Measurements from ENCODE around the gene CUX1. TPM values are rescaled to one million over a fixed set of nuclear protein-coding genes. Genes with fewer than 3 reads are reported as not detected.
"Not testable (repeated sequence)": the region's sequence is repeated elsewhere in the genome, so short reads cannot be mapped to it uniquely, and the experiment has no call there.

The CUX1 gene
- total RNA-seq, 2 experiments from 2014 or later: 35.6 to 38.0 TPM

GRCh38 chr7:102050864-102051460 lies 233.5 kb downstream of the CUX1 start:
- Mint-ChIP-seq H3K9me3 (peaks cover 5% of the 10 kb centered on the region), H3K27me3 (no peaks in the 10 kb centered on the region), H3K36me3 (ENCODE audit: low read depth) (peaks cover 46% of the 10 kb centered on the region), H3K4me3 (no peak overlapping the region), H3K27ac (no peak overlapping the region), H3K4me1 (ENCODE audit: low read depth) (no peaks in the 10 kb centered on the region)
- no peak overlapping the region for H3K27ac ChIP-seq (ENCODE audit: low read depth in 1 of 2, low read length in 2 of 2)
- no peak overlapping the region for H3K4me3 ChIP-seq (ENCODE audit: low read length)
- POLR2A ChIA-PET: no interaction called here
- intact Hi-C loops (cut with DNase I, micrococcal nuclease): no loop called here
- H3K27me3 ChIP-seq (ENCODE audit: control insufficient read depth in 1 of 2, insufficient read depth in 2 of 2, low read length in 2 of 2): no peaks in the 10 kb centered on the region
- no peak for TF ChIP-seq CTCF (IDR thresholded peaks at IDR 0.05)
- no peaks in the 10 kb centered on the region for H3K4me1 ChIP-seq (ENCODE audit: insufficient read depth, low read length)
- ATAC-seq (ENCODE audit: poor library complexity) (no peak), DNase-seq (no peak)
- H3K36me3 ChIP-seq (ENCODE audit: insufficient read depth, low read length): no peaks in the 10 kb centered on the region
- peaks cover 10 to 16% of the 10 kb centered on the region in 2 experiments for H3K9me3 ChIP-seq (ENCODE audit: control insufficient read depth in 1 of 2, insufficient read depth in 1 of 2, low read length in 2 of 2)
- CTCF ChIA-PET: no interaction called here

DNA sequence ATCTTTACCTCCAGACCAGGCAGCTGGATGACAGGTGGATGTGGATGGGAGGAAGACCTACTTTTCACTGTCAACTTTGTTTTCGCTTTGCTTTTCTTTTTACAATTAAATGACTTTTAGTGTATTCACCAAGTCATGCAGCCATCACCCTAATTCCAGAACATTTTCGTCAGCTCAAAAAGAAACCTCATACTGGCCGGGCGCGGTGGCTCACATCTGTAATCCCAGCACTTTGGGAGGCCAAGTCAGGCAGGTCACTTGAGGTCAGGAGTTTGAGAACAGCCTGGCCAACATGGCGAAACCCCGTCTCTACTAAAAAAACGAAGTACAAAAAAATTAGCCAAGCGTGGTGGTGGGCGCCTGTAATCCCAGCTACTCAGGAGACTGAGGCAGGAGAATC lies 234.3 kb downstream of the CUX1 start:
- H3K4me1 Mint-ChIP-seq (ENCODE audit: low read depth); H3K27ac ChIP-seq (ENCODE audit: low read depth in 1 of 2, low read length in 2 of 2); ATAC-seq (ENCODE audit: poor library complexity); H3K4me3 ChIP-seq (ENCODE audit: low read length); H3K4me3 Mint-ChIP-seq; CTCF ChIA-PET; H3K27me3 Mint-ChIP-seq; H3K36me3 ChIP-seq (ENCODE audit: insufficient read depth, low read length); H3K9me3 Mint-ChIP-seq; H3K4me1 ChIP-seq (ENCODE audit: insufficient read depth, low read length); H3K27me3 ChIP-seq (ENCODE audit: control insufficient read depth in 1 of 2, insufficient read depth in 2 of 2, low read length in 2 of 2); POLR2A ChIA-PET; H3K27ac Mint-ChIP-seq; intact Hi-C loops (cut with DNase I, micrococcal nuclease); DNase-seq: not testable (repeated sequence)
- peaks cover 48% of the 10 kb centered on the region for H3K36me3 Mint-ChIP-seq (ENCODE audit: low read depth)
- H3K9me3 ChIP-seq (ENCODE audit: control insufficient read depth in 1 of 2, insufficient read depth in 1 of 2, low read length in 2 of 2): peaks cover 10 to 16% of the 10 kb centered on the region in 2 experiments

DNA sequence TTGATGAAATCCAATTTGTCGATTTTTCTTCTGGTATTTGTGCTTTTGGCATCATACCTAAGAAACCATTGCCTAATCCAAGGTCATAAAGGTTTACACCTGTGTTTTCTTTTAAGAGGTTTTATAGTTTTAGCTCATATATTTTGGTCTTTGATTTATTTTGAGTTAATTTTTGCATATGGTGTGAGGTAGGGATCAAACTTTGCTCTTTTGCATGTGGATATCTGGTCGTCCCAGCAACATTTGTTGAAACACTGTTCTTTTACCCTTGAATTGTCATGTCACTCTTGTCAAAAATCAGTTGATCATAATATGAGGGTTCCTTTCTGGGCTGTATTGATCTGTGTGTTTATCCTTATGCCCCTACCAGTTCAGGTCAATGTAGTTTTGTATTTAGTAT lies 236.7 kb downstream of the CUX1 start:
- H3K27me3 ChIP-seq (ENCODE audit: control insufficient read depth in 1 of 2, insufficient read depth in 2 of 2, low read length in 2 of 2): no peaks in the 10 kb centered on the region
- H3K27me3 Mint-ChIP-seq: no peaks in the 10 kb centered on the region
- CTCF ChIA-PET: no interaction called here
- peaks cover 10 to 16% of the 10 kb centered on the region in 2 experiments for H3K9me3 ChIP-seq (ENCODE audit: control insufficient read depth in 1 of 2, insufficient read depth in 1 of 2, low read length in 2 of 2)
- DNase-seq: no peak
- H3K36me3 ChIP-seq (ENCODE audit: insufficient read depth, low read length): no peaks in the 10 kb centered on the region
- no peak overlapping the region for H3K27ac Mint-ChIP-seq
- TF ChIP-seq CTCF (IDR thresholded peaks at IDR 0.05): no peak
- H3K4me3 Mint-ChIP-seq: no peak overlapping the region
- peaks cover 5% of the 10 kb centered on the region for H3K9me3 Mint-ChIP-seq
- POLR2A ChIA-PET: no interaction called here
- H3K4me1 Mint-ChIP-seq (ENCODE audit: low read depth): no peaks in the 10 kb centered on the region
- no peaks in the 10 kb centered on the region for H3K4me1 ChIP-seq (ENCODE audit: insufficient read depth, low read length)
- H3K4me3 ChIP-seq (ENCODE audit: low read length): no peak overlapping the region
- intact Hi-C loops (cut with DNase I, micrococcal nuclease): no loop called here
- no peak overlapping the region for H3K27ac ChIP-seq (ENCODE audit: low read depth in 1 of 2, low read length in 2 of 2)
- ATAC-seq (ENCODE audit: poor library complexity): no peak
- H3K36me3 Mint-ChIP-seq (ENCODE audit: low read depth): peaks cover 45% of the 10 kb centered on the region
